ENCODE results near the gene MKLN1. TPM values are rescaled to one million over a fixed set of nuclear protein-coding genes. Genes with fewer than 3 reads are reported as not detected.

MKLN1 gene
- total and polyA plus RNA-seq, 2 experiments from 2014 or later: 33.8 to 59.3 TPM

DNA sequence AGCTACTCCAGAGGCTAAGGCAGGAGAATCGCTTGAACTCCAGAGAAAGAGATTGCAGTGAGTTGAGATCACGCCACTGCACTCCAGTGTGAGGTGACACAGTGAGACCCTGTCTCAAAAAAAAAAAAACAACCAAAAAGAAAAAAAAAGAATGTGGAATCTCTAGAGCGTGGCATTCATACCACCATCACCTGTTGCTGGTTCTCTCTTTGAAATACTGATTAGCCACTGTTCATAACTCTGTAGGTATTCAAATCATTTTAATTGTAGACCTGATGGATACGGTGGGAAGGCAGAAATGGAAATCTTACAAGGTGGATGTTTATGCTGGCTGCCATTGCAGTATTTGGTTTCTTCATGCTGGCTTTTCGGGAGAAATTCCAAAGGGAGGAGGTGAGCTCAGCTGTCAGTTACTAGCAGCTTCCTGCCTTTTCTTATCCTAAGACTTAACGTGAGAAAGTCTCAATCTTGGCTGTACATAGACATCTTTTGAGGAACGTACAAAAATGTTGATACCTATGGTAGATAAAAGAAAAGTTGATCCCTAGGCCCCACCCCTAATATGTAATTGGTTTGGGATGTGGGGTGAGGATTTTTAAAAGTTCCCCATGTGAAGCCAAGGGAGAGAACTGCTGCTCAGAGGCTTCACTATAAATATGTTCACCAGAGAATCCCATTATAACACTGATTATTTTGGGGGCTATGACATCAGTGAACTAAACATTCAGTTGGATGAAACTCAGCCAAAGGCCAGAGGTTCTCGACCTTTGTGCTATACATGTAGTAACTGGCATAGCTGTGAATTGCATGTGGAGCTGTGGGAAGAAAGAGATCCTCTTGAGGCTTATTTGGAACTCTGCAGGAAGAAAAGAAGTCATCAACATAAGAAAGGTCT is 26.9 kb upstream of the MKLN1 start:
- H2AFZ ChIP-seq: no peak overlapping the region
- H3K27me3 ChIP-seq: no peaks in the 10 kb centered on the region
- no peaks in the 10 kb centered on the region for H3K36me3 ChIP-seq (replicated peaks; ENCODE audit: insufficient read depth, low read depth)
- no peak overlapping the region for H3K27ac ChIP-seq
- H4K20me1 ChIP-seq (ENCODE audit: insufficient read depth, poor library complexity, severe bottlenecking): no peaks in the 10 kb centered on the region
- no peak for DNase-seq (ENCODE audit: low spot score)
- no peak for TF ChIP-seq CTCF (IDR thresholded peaks at IDR 0.05; ENCODE audit: poor library complexity)
- no peak for TF ChIP-seq EZH2phosphoT487 (IDR thresholded peaks at IDR 0.05; ENCODE audit: low read depth, severe bottlenecking, unreplicated experiment)
- TF ChIP-seq EZH2 (IDR thresholded peaks at IDR 0.05; ENCODE audit: borderline replicate concordance): no peak
- no peak overlapping the region for H3K4me2 ChIP-seq
- H3K4me1 ChIP-seq (ENCODE audit: insufficient read depth): no peaks in the 10 kb centered on the region
- 67% methylated on average over 8 of the region's 8 CpGs for WGBS (ENCODE audit: low lambda C conversion rate, missing lambda C conversion rate)
- no peaks in the 10 kb centered on the region for H3K9me3 ChIP-seq (ENCODE audit: low read depth)
- no peaks in the 10 kb centered on the region for H3K79me2 ChIP-seq
- H3K9me2 ChIP-seq (replicated peaks; ENCODE audit: insufficient read depth): no peaks in the 10 kb centered on the region
- no peak overlapping the region for H3K4me3 ChIP-seq

- Histone ChIP-seq H3K4me2 (no peak overlapping the region), H3K9me2 (replicated peaks; ENCODE audit: insufficient read depth) (no peaks in the 10 kb centered on the region), H3K27ac (no peak overlapping the region), H2AFZ (no peak overlapping the region), H3K4me1 (ENCODE audit: insufficient read depth) (no peaks in the 10 kb centered on the region), H3K36me3 (replicated peaks; ENCODE audit: insufficient read depth, low read depth) (no peaks in the 10 kb centered on the region), H4K20me1 (ENCODE audit: insufficient read depth, poor library complexity, severe bottlenecking) (no peaks in the 10 kb centered on the region), H3K9me3 (ENCODE audit: low read depth) (no peaks in the 10 kb centered on the region), H3K79me2 (no peaks in the 10 kb centered on the region), H3K27me3 (no peaks in the 10 kb centered on the region), H3K4me3 (no peak overlapping the region)
- TF ChIP-seq EZH2 (IDR thresholded peaks at IDR 0.05; ENCODE audit: borderline replicate concordance) (no peak), EZH2phosphoT487 (IDR thresholded peaks at IDR 0.05; ENCODE audit: low read depth, severe bottlenecking, unreplicated experiment) (no peak), CTCF (IDR thresholded peaks at IDR 0.05; ENCODE audit: poor library complexity) (no peak)
- no peak for DNase-seq (ENCODE audit: low spot score)
- WGBS (ENCODE audit: low lambda C conversion rate, missing lambda C conversion rate): 86% methylated on average over 4 of the region's 4 CpGs
Observed at GRCh38 chr7:131302446-131302845, 25.2 kb upstream of the MKLN1 start.

GRCh38 chr7:131302876-131303707 is 24.6 kb upstream of the MKLN1 start:
- H3K36me3 ChIP-seq (replicated peaks; ENCODE audit: insufficient read depth, low read depth): no peaks in the 10 kb centered on the region
- H3K4me3 ChIP-seq: no peak overlapping the region
- WGBS (ENCODE audit: low lambda C conversion rate, missing lambda C conversion rate): 73% methylated on average over 8 of the region's 8 CpGs
- TF ChIP-seq EZH2 (IDR thresholded peaks at IDR 0.05; ENCODE audit: borderline replicate concordance) (no peak), CTCF (IDR thresholded peaks at IDR 0.05; ENCODE audit: poor library complexity) (peak; percentile 50), EZH2phosphoT487 (IDR thresholded peaks at IDR 0.05; ENCODE audit: low read depth, severe bottlenecking, unreplicated experiment) (no peak)
- H2AFZ ChIP-seq: no peak overlapping the region
- no peak overlapping the region for H3K27ac ChIP-seq
- H4K20me1 ChIP-seq (ENCODE audit: insufficient read depth, poor library complexity, severe bottlenecking): no peaks in the 10 kb centered on the region
- H3K27me3 ChIP-seq: no peaks in the 10 kb centered on the region
- DNase-seq (ENCODE audit: low spot score): peak; percentile 43
- H3K9me3 ChIP-seq (ENCODE audit: low read depth): no peaks in the 10 kb centered on the region
- no peak overlapping the region for H3K4me2 ChIP-seq
- no peaks in the 10 kb centered on the region for H3K79me2 ChIP-seq
- H3K4me1 ChIP-seq (ENCODE audit: insufficient read depth): no peaks in the 10 kb centered on the region
- H3K9me2 ChIP-seq (replicated peaks; ENCODE audit: insufficient read depth): no peaks in the 10 kb centered on the region
